HG03469 (cell line): ENCODE measurements around the gene RTL1.

Source experiments
- ATAC-seq: cut with Tn5 transposase; IDR thresholded peaks from one replicate; pipeline ENCODE4 v1.9.1; 2021; ENCODE audit warnings: mild to moderate bottlenecking, moderate library complexity, moderate number of reproducible peaks; ENCODE audit not compliant: unreplicated experiment

The RTL1 gene

DNA sequence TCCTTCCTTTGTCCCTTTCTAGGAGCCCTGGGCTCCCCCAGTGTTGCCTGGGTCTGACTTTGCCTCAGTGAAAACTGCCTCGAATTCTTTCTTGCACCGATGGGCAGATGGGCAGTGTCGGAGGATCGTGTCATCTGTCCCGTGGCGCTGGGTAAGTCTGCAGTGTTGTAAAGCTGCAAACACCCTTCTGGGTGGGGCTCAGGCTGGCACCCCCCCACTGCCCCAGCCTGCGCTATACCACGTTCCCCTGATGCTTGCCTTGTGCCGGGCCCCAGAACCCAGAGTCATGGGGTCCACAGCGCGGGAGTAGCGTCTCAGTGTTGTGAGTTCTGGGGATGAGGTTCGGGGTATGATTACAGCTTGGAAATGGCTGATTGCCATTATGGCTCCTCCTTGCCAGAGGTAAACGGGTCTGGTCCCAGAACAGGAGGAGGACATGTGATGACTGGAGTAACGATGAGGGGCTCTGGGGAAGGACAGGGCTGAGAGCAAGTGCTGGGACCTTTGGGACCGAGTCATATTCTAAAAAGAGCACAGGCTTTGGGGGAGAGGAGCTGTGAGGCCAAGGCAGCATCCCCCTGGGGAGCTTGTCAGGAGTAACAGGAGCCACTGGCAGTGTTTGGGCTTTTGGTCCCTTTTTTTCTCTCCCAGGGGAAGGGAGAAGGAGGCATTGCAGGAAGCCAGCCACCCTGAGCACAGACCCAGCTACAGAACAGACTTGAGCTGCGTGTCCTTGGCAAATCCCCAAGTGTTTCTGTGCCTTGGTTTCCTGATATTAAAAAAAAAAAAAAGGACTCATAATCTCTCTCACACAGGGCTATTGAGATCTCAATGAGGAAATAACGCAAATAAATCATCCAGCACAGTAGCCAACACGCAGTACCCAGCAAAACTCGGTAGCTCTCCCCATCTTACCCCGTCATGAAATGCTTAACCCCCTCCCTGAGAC is 4.3 kb downstream of the RTL1 start:
- ATAC-seq = no peak

DNA sequence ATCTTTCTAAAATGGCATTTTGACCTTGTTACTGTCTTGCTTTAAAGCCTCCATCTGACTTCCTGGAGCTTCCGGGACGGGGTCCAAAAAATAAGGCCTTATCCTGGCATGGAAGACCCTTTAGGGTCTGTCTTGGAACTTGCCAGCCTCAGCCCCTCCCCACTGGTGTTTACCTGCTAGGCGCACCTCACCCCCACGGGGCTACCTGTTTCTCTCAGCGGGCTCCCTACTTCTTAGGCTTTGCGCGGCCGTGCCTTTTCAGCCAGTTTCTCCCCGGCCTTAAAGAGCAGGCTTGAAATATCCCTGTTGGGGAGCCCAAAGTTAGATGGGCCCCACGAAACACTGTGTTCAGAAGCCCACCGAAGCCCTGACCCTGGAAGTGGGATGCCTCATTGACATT is 5.1 kb downstream of the RTL1 start:
- no peak for ATAC-seq

DNA sequence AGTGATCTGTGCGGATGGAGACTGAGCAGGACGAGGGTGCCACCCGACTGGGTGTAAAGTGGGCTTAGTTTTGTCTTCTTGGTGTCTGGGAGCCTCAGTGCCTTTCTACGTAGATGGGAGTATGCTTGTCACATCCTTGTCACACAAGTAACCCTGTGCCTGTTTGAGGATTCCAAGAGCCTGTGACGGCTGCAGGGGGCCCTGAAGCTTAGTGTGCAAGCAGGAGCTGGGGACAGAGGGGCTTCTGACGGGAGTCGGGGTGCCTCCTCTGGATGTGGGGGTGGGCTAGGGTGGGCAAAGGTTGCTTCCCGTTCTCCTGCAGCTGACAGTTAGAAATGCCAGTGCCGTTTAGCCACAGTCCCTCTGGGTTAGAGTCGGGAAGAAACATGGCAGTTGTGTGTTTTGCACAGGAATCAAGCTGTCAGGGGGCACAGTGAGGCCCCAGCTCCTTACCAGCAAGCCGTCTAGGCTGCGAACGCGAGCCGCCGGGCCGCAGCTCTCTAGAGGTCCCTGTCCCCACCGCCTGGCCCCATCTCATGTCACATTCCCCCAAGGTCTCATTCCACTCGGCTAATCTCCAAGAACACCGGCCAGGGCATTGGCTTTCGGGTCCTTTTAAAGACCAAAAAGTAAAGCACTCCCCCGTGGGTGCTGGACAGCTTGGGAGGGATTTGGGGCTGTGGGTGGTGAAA is 7.0 kb downstream of the RTL1 start:
- ATAC-seq = no peak

DNA sequence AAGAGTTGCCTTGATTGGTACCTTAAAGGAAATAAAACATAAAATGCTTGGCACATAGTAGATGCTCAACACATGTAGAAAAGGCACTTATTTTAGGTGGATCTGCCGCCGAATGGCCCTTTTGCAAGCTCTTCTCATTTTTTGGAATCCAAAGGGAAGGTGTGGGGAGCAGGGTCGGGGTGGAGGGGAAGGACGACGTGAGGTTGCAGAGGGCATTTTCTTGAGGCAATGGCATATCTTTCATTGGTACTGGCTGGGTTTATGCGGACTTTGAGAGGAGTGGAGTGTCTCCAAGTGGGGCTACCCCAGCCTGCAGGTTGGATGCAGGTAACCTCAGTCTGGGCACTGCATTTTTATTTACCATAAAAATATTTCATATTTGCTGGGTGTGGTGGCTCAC is 8.1 kb downstream of the RTL1 start:
- no peak for ATAC-seq

DNA sequence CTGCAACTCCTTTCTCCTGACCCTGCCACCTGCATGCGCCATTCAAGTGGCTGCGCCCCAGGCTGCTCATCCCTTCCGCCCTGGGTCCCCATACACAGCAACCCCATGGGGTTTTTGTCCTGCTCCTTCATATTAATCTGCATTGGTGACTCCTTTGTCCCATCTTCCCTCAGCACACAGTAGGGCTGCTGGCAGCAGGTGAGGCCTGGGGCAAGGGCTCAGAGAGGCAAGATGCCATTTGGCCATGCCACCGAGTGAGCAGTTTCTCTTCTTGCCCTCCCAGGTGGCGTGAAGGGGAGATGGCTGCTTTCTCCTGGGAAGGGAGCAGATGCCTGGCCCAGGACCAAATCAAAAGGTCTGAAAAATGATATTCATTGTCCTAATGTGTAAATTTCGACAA is 9.1 kb downstream of the RTL1 start:
- ATAC-seq = no peak

DNA sequence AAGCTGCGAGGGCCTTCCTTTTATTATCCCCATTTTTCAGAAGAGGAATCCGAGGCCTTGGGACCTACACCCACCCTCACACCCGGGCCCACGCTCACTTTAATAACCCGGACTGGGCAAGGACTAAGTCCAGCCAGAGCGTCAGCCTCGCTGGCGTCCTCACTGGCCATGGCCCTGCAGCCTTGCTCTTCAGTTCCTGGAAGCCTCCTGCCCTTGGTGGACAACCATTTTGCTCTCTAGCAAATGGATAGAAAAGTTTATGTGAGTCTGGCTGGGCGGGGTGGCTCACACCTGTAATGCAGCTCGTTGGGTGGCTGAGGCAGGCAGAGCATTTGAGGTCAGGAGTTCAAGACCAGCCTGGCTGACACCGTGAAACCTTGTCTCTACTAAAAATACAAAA is 9.8 kb downstream of the RTL1 start:
- ATAC-seq = no peak

DNA sequence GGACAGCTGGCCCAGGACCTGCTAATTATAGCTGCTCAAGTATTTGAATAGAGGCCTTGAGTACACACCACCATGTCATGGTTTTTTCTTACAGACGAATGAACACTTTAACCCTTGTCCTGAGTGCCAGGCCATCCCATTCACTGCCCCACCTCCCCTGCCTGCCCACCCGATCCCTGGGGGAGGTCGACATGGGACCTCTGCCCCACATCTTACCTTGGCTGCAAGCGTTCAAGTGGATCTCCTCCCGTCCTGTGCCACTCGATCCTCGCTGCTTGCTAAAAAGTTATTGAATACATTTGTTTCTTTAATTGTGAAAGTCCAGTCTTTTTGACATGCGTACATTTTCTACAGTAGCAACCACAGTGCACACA is 10.3 kb downstream of the RTL1 start:
- no peak for ATAC-seq

DNA sequence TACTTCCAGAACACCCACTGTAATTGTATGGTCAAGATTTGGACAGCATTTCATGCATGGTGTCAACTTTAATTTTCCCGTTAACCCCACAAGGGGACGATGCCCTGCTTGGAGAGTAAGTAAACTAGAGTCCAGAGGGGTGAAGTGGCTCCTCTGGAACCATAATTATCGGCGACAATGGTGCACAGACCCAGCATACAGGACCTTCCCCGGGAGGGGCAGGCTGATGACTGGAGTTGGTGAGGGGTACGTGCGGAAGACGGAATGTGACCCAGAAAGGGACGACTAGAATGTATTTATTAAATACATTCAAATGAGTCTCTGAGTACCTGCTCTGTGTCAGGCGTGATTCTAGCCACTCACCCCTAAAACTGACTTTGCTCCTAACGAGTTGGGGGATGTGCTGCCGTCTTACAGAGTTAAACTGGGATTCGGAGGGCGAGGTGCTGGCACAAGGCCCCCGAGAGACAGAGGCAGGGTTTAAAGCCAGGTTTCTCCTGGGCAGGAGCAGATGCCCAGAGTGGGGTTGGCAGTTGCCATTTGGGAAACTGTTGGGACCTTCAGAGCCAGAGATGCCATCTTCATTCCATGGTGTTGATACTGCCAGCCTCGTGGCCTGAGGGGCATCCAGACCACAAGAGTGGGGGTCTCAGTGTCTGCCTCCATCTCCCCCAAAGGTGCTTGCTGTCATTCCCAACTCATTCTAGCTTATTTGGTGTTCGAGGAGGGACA is 10.9 kb downstream of the RTL1 start:
- no peak for ATAC-seq

DNA sequence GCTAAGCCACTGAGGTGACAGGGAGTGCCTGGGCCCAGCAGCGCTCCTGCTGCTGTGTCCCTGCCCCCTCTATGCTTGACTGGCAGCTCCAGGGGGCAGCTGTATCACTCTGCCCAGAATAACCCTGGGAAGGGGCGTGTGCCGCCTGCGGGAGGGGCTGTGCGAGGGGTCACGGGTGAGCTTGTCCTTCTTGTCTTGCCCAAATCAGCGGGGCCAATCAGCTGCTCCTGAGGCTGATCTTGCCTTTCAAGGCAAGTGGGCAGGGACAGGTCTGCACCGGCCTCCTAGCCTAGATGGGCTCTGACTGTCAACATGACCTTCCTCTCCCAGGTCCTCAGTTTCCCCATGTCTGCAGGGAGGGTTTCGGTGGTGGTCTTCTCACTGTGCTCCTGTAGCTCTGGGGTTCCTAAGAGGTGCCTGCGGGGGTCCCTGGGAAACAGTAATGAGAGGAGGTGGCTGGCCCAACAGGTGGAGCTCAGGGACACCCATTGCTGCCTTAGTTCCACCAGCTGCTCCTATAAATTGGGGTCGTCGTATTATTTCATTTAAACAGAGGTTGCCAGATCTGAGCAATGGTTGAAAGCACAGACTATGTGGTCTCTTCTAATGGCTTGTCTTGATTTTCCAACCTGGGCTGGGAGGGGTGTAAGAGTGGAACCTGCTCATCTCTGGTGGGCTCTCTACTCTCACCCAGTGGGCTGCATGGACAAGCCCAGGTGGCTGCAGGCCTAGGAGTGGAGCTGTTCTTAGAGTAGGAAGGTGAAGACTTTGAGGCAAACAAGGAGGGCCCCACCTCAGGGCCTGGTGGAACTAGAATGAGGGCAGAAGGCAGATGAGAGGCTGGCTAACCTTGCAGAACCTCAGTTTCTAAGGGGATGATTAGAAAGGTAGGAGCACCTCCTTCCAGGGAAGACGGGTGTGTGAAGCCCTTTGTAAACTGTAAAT is 11.7 kb downstream of the RTL1 start:
- no peak for ATAC-seq

DNA sequence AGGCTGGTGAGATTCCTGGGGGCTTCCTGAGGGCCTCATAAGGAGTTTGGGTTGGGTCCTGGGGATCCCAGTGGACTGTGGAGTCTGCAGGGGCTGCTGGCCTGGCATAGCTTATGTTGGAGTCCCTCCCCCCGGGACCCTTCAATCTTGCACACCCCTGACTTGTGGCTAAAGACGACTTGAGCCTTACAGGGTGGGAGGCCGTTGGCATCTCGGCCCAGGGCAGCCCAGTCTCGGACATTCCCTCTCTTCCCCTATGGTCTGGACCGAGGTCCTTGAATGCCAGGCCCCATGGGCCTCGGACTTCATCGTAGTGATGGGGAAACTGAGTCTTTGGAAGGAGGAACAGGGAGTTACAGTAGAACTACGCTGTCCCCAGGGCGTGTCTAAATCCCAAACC is 12.5 kb downstream of the RTL1 start:
- ATAC-seq = no peak

DNA sequence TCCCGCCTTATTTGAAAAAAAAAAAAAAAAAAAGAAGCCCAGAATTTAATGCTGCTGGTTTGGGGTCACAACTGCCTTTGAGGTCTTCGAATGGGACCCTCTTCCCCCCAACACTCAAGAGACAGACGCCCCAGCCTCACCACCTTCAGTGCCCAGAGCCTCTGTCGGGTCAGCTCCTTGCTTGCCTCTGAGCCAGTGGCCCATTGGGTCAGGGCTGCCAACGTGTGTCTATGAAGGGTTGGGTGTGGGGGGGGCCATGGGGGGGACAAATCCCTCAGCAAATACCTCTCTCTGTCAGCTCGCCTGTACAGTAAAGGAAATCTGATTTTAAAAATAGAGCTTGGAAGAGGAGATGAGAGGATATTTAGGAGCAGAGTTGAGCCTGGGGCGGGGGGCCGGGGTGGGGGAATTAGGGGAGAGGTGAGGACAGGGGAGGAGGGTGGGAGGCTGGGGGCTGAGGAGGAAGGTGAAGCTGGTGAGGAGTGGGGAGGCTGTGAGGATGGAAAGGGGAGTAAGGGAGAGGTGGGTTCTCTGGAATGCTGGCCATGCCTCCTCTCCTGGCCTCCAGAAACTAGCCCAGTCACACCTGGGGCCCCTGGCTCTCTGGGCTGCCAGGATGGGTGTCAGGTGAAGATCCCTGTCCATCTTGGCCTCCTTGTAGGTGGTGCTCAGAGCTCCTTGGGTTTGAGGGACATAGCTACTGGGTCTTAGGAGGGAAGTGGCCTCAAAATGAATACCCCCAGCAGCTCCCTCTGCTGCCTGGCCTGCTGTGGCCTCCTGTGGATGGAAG is 13.3 kb downstream of the RTL1 start:
- no peak for ATAC-seq

DNA sequence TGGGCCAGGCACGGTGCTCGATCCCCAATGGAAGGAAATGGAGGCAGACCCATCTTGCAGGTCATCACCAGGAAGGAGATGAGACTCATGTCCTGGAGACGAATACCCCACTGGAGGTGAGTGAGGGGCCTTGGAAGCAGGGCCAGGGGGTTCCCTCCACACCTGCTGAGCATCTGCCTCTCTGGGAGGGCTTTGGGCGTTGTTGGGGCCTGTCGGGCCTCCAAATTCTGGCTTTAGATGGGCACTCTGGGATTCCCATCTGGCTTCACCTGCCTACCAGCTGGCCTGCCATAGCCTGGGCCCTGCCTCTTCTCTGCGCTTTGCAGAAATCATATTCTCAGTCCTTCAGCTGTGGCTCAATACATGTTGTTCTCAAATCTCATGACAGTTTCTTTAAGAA is 13.9 kb downstream of the RTL1 start:
- no peak for ATAC-seq

DNA sequence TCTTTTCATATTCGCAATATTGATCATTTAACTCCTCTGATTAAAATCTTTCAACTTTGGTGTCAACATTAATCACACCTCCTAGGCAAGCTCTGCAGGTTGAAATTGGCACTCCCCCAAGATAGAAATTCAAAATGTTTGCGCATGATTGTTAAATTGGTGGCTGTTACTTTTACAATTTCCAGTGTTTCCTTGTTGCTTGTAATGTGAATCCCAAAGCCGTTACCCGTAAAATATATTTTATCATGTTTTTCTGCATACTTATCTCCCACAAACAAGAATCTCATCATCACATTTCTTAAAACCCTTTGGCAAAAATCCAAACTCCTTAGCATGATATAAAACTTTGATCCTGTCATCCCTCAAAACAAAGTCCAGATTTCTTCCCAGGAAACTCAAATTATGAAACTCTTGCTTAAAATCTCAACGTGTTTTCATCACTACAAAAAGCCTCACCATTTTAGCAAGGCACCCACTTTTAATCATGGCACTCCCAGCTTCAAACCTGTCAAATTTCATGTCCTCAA is 14.7 kb downstream of the RTL1 start:
- ATAC-seq = no peak

DNA sequence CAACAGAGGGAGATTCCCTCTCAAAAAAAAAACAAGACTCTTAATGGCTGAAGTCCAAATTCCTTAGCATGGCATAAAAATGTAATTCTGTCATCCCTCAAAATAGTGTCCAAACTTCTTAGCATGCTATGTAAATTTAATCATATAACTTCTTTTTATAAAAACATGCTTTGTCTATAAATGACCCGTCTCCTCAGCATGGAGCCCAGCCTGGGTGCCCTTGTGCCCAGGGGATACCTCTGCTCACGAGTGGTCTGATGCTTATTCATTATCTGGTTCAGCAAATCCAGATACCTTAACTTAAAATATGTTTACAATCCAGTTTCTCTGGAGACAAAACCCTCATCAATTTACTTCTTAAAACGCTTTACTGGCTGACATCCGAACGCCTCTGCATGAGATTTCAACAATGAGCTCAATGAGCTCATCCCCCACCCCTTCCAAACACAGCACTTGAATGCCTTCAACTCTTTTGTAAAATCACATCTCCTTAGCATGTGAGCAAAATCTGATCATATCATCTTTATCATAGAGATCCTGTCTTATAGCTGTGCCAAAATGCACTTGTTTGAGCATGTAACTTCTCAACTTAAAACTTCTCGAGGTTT is 15.7 kb downstream of the RTL1 start:
- ATAC-seq = no peak

DNA sequence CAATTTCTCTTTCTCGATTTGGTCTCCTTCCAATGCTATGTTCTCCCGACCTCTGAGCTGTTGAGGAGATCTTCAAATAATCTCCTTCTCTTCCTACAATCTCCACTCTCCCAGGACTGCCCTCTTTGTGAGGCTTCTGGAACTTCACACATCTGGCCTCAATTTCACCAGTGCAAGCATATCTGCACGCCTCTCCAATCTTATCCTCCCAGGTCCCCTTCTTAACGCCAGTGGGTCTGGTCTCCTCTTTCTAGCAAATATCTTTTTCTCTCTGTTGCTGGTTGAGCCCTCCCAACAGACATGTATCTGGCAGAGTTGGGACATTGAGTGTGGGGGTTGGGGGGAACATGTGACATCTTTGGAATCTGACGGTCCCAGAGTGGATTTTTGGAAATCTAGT is 17.9 kb downstream of the RTL1 start:
- ATAC-seq = no peak

DNA sequence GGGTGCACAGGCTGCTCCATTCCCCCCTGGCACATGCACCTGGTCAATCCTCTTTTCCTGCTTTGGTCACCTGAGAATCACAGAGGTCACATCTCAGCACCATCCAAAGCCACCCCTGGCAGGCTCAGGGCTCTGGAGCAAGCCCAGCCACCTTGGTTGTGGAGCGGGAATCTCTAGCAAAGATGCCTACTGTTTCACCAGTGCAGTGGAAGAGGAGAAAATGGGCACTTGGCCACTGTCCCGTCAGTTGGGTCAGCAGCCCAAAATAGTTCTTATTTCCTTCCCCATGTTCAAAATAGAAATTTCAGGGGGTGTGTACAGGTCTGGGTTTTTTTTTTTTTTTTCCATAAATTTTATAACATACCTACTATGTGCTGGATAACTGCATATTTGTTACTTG is 18.3 kb downstream of the RTL1 start:
- no peak for ATAC-seq

DNA sequence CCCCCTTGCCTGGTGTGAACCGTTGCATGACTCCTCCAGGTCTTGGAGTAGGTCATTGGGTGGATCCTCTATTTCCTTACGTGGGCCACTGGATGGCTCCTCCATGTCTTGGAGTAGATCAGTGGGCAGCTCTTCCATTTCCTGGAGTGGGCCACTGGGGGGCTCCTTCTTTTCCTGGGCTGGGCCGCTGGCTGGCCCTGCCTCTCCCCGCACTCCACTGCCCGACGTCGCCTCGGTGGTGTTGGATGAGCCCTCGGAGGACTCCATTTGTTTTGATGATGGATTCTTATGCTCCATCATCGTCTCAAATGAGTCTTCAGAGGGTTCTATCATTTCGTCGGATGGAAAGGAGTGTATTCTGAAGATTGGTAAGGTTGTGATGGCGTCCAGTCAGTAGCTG is 19.1 kb downstream of the RTL1 start:
- no peak for ATAC-seq

DNA sequence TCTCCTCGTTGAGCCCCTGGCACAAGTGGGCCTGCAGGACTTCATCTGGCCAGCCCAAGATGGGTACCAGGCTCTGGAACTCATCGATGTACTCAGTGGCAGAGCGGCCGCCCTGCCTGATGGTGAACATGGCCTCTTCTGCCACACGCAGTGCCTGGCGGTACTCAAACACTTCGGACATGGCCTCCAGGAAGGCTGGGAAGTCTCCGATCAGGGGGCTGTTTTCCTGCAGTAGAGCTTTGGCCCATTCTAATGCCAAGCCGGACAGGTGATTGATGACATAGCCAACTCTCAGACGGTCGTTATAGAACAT is 19.8 kb downstream of the RTL1 start:
- ATAC-seq = no peak
